HG03045 (cell line): ENCODE measurements around the gene HTR3B.

Experiments
- ATAC-seq: cut with Tn5 transposase; IDR thresholded peaks from one replicate; pipeline ENCODE4 v1.9.1; 2021; ENCODE audit warnings: mild to moderate bottlenecking, moderate library complexity; ENCODE audit not compliant: unreplicated experiment

The HTR3B gene

GRCh38 chr11:113986351-113987140, 82.0 kb downstream of the HTR3B start:
- no peak for ATAC-seq

- no peak for ATAC-seq
Observed at GRCh38 chr11:113989381-113989780, 84.8 kb downstream of the HTR3B start.

- no peak for ATAC-seq
Observed at GRCh38 chr11:113989916-113990315, 85.3 kb downstream of the HTR3B start.

- ATAC-seq, result no peak
Observed at GRCh38 chr11:113991170-113991569, 86.6 kb downstream of the HTR3B start.

GRCh38 chr11:113991718-113992458, 87.3 kb downstream of the HTR3B start:
- ATAC-seq, result no peak

- no peak for ATAC-seq
Observed at GRCh38 chr11:113992459-113993110, 88.0 kb downstream of the HTR3B start.

GRCh38 chr11:113994077-113994954, 89.7 kb downstream of the HTR3B start:
- ATAC-seq, result no peak
